ENCODE results near the gene SLC9A5. TPM values are rescaled to one million over a fixed set of nuclear protein-coding genes. Genes with fewer than 3 reads are reported as not detected.

Gene SLC9A5
- total RNA-seq, 4 donors from 2014 or later: 0.37 to 1.2 (median 0.72) TPM

DNA sequence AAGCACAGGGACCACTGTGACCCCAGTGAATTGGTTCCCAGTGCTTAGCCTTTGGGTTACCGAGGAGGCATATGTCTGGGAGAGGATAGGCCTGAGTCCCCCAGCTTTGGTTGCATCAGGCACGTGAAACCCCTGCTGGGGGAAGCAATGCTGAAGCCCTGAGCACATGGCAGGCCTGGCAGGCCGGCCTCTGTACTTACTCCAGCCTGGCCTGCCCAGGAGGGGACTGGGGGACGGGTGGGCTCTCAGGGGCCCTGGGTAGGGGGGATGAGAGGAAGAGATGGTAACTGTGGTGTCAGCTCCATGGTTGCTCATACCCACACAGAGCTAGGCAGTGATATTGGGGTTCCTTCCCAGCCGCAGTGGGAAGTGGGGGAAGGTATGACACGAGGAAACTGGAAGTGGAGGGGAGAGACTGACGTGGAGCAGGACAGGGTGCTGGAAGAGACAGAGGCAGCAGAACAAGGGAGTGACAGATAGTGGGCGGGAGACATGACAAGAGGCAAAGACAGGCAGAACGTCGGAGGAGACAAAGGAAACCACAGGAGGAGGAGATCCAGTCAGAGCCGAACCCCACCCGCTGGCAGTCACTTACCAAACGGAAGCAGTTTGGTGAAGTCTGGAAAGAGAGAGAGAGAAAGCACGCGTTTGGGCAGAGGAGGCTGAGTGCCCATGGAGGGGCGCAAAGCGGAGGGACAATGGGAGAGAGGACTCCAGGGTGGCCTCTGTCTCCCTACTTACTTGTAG lies 12.8 kb upstream of the SLC9A5 start:
- TF ChIP-seq, protein P1, sequence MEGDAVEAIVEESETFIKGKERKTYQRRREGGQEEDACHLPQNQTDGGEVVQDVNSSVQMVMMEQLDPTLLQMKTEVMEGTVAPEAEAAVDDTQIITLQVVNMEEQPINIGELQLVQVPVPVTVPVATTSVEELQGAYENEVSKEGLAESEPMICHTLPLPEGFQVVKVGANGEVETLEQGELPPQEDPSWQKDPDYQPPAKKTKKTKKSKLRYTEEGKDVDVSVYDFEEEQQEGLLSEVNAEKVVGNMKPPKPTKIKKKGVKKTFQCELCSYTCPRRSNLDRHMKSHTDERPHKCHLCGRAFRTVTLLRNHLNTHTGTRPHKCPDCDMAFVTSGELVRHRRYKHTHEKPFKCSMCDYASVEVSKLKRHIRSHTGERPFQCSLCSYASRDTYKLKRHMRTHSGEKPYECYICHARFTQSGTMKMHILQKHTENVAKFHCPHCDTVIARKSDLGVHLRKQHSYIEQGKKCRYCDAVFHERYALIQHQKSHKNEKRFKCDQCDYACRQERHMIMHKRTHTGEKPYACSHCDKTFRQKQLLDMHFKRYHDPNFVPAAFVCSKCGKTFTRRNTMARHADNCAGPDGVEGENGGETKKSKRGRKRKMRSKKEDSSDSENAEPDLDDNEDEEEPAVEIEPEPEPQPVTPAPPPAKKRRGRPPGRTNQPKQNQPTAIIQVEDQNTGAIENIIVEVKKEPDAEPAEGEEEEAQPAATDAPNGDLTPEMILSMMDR (IDR thresholded peaks at IDR 0.05): no peak
- no peak for ATAC-seq (ENCODE audit: low FRiP score)

GRCh38 chr16:67236563-67237395 lies 12.0 kb upstream of the SLC9A5 start:
- DNase-seq (ENCODE audit: low spot score) (no peak), ATAC-seq (ENCODE audit: low FRiP score) (no peak)
- TF ChIP-seq, protein P1 (IDR thresholded peaks at IDR 0.05): no peak

More for the DNA sequence above, 12.8 kb upstream of the SLC9A5 start:
- no peak for DNase-seq (ENCODE audit: low spot score)

DNA sequence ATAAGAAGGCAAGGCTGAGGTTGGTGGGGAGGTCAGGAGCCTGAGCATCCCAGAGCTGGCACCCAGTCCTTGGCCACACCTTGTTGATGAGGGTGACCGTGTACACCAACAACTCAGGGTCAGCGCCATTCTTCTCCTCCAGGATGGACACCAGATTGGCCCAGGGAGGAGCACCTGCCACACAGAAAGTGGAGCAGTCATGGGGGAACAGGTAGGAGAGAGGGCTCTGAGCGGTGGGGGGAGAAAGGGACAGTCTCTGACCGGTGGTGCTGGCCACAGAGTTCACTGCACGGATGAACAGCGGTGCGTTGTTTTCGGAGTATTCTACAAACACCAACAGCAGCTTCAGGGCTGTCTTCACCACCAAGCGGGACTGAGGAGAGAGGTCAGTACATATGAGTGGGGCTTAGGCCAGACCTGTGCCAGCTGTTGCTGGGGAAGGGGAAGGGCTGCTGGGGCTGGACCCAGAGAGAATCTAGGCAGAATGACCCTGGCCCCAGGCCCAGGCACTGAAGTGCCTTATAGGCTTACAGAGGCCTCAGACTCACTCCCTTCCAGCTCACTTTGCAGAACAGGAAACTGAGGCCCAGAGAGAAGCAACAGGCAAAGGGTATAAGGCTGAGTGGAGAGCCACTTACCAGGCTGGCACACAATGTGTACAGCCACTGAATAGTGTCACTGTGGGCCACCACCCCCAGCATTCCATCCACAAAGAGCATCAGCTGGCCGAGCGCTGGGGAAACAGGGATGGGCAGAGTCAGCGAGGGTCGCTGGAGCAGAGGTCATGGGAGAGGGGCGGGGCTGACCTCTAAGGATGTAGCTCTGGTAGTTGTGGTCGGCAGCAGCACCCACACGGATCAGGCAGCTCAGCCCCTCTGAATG lies 11.1 kb upstream of the SLC9A5 start:
- ATAC-seq (ENCODE audit: low FRiP score) (no peak), DNase-seq (ENCODE audit: low spot score) (no peak)
- TF ChIP-seq, protein P1 (IDR thresholded peaks at IDR 0.05): no peak

DNA sequence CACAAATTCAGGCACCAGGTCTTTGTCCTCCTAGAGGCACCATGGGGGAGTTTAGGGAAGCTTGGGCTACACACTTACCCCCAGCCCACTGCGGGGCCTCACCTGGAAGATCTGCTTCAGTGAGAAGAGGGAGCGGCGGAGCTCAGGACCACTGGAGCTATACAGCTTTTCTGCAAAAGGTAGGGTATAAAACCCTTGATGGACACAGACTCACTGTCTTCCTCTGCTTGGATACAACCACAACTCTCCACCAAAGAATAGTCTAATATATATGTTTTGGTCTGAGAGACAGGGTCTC lies 10.6 kb upstream of the SLC9A5 start:
- ATAC-seq (ENCODE audit: low FRiP score): no peak
- DNase-seq (ENCODE audit: low spot score): no peak

GRCh38 chr16:67238806-67239470 lies 9.8 kb upstream of the SLC9A5 start:
- TF ChIP-seq, protein P1 (IDR thresholded peaks at IDR 0.05): no peak
- ATAC-seq (ENCODE audit: low FRiP score) (no peak), DNase-seq (ENCODE audit: low spot score) (no peak)

More for the DNA sequence above, 10.6 kb upstream of the SLC9A5 start:
- TF ChIP-seq, protein P1 (IDR thresholded peaks at IDR 0.05): no peak

GRCh38 chr16:67240506-67240905 lies 8.3 kb upstream of the SLC9A5 start:
- DNase-seq (ENCODE audit: low spot score) (no peak), ATAC-seq (ENCODE audit: low FRiP score) (no peak)

More at GRCh38 chr16:67240506-67240905, 8.3 kb upstream of the SLC9A5 start:
- TF ChIP-seq, protein P1 (IDR thresholded peaks at IDR 0.05): no peak
